CD14-positive monocyte (primary cell): ENCODE results near the gene ZNF800. TPM values are rescaled to one million over a fixed set of nuclear protein-coding genes. Genes with fewer than 3 reads are reported as not detected.

ENCODE experiments used
- DNase-seq, 3 donors: peaks; one replicate each; pipeline ENCODE4 v3.0.0-alpha.2; 2011 to 2022
- H2AFZ ChIP-seq: 2 replicates; pipeline ENCODE4 v1.6.0; 2012; ENCODE audit warnings: mild to moderate bottlenecking, low read depth, low read length, inconsistent platforms; ENCODE audit not compliant: insufficient read depth, poor library complexity, severe bottlenecking
- H3K27ac ChIP-seq, 2 donors: 1 replicate in 1 of 2; 2 replicates in 1 of 2; pipeline ENCODE4 v1.5.1; 2012 to 2013; ENCODE audit warnings: low read length in 2 of 2, control low read depth in 1 of 2, inconsistent platforms in 1 of 2, low read depth in 1 of 2, mild to moderate bottlenecking in 1 of 2
- H3K27me3 ChIP-seq, 2 donors: one replicate each; pipeline versions ENCODE4 v1.6.0 to v1.6.1; 2011 to 2013; ENCODE audit warnings: low read length in 2 of 2; ENCODE audit not compliant: control insufficient read depth in 2 of 2, insufficient read depth in 2 of 2
- H3K36me3 ChIP-seq, 2 donors: replicated peaks in 1 of 2; 1 replicate in 1 of 2; 2 replicates in 1 of 2; pipeline versions ENCODE4 v1.5.1 to v1.6.1; 2012 to 2013; ENCODE audit warnings: low read length in 2 of 2, control low read depth in 1 of 2, inconsistent platforms in 1 of 2, mild to moderate bottlenecking in 1 of 2; ENCODE audit not compliant: insufficient read depth in 2 of 2, control insufficient read depth in 1 of 2
- H3K4me1 ChIP-seq, 2 donors: 1 replicate in 1 of 2; 2 replicates in 1 of 2; pipeline versions ENCODE4 v1.5.1 to v1.6.1; 2012 to 2013; ENCODE audit warnings: low read length in 2 of 2, control low read depth in 1 of 2, inconsistent platforms in 1 of 2, mild to moderate bottlenecking in 1 of 2, moderate library complexity in 1 of 2; ENCODE audit not compliant: insufficient read depth in 2 of 2, control insufficient read depth in 1 of 2
- H3K4me2 ChIP-seq: replicated peaks from 2 replicates; pipeline ENCODE3; 2012; ENCODE audit warnings: low read length, moderate library complexity, mild to moderate bottlenecking; ENCODE audit not compliant: poor library complexity, severe bottlenecking; ENCODE audit errors: extremely low read depth
- H3K4me3 ChIP-seq, 3 experiments: fragments of 200-600 bp in 1 of 3; sonication (generic) in 1 of 3; replicated peaks in 1 of 3; 1 replicate in 2 of 3; 2 replicates in 1 of 3; pipeline ENCODE4 v1.5.1; 2011 to 2013; ENCODE audit warnings: low read length in 3 of 3, mild to moderate bottlenecking in 3 of 3, control low read depth in 2 of 3, low read depth in 2 of 3, inconsistent platforms in 1 of 3, moderate library complexity in 1 of 3
- H3K79me2 ChIP-seq: 2 replicates; pipeline ENCODE4 v1.6.0; 2012; ENCODE audit warnings: mild to moderate bottlenecking, control low read depth, inconsistent platforms, low read length, moderate library complexity; ENCODE audit not compliant: insufficient read depth
- H3K9ac ChIP-seq: 2 replicates; pipeline ENCODE4 v1.6.0; 2017; ENCODE audit warnings: low read length, mild to moderate bottlenecking; ENCODE audit not compliant: insufficient read depth, poor library complexity, severe bottlenecking
- H3K9me3 ChIP-seq, 2 donors: replicated peaks in 1 of 2; 1 replicate in 1 of 2; 2 replicates in 1 of 2; pipeline versions ENCODE4 v1.5.1 to v1.6.1; 2012 to 2013; ENCODE audit warnings: low read length in 2 of 2, control low read depth in 1 of 2; ENCODE audit not compliant: control insufficient read depth in 1 of 2, insufficient read depth in 1 of 2
- H4K20me1 ChIP-seq: 2 replicates; pipeline ENCODE4 v1.6.0; 2012; ENCODE audit warnings: mild to moderate bottlenecking, low read length, control low read depth, moderate library complexity; ENCODE audit not compliant: insufficient read depth
- H3K27ac Mint-ChIP-seq, 7 donors: one replicate each; pipeline ENCODE4 v1.8.0; 2020; ENCODE audit warnings: mild to moderate bottlenecking in 7 of 7, mixed read lengths in 7 of 7, moderate library complexity in 6 of 7, inconsistent platforms in 2 of 7
- H3K27me3 Mint-ChIP-seq, 3 donors: one replicate each; pipeline ENCODE4 v1.8.0; 2021 to 2022; ENCODE audit warnings: low read depth in 3 of 3, mild to moderate bottlenecking in 3 of 3, mixed read lengths in 3 of 3, moderate library complexity in 3 of 3, inconsistent platforms in 1 of 3
- H3K36me3 Mint-ChIP-seq, 2 donors: one replicate each; pipeline ENCODE4 v1.8.0; 2020; ENCODE audit warnings: mixed read lengths in 2 of 2, inconsistent platforms in 1 of 2, mild to moderate bottlenecking in 1 of 2
- H3K4me1 Mint-ChIP-seq: one replicate; pipeline ENCODE4 v1.8.0; 2020; ENCODE audit warnings: mild to moderate bottlenecking, mixed read lengths
- H3K4me3 Mint-ChIP-seq, 2 donors: one replicate each; pipeline ENCODE4 v1.8.0; 2020; ENCODE audit warnings: mild to moderate bottlenecking in 2 of 2, mixed read lengths in 2 of 2, moderate library complexity in 1 of 2
- H3K9me3 Mint-ChIP-seq, 7 donors: one replicate each; pipeline ENCODE4 v1.8.0; 2020 to 2022; ENCODE audit warnings: mixed read lengths in 7 of 7, mild to moderate bottlenecking in 6 of 7, moderate library complexity in 6 of 7, inconsistent platforms in 2 of 7
- WGBS: methylation state at CpG from one replicate; pipeline ENCODE4 v1.1.5; 2013; ENCODE audit warnings: missing lambda C conversion rate; ENCODE audit not compliant: insufficient coverage; 5-methylcytosine and 5-hydroxymethylcytosine counted together
- intact Hi-C, 2 donors: fragments of 100-400 bp; cut with micrococcal nuclease; formaldehyde crosslinking; loops; one replicate each; pipeline versions ENCODE4 v1.15.0 to v1.15.1; 2023
- polyA plus RNA-seq, 3 donors: library from polyadenylated mRNA; depleted of rRNA in 1 of 3; unstranded in 2 of 3; stranded (reverse) in 1 of 3; fragments of 300-500 nt in 2 of 3; fragments of >200 nt in 1 of 3; fragmentation: Illumina TruSeq in 2 of 3; gene quantifications; 1 replicate in 2 of 3; 2 replicates in 1 of 3; pipeline ENCODE4 v1.2.3, GENCODE V29; 2012 to 2021
- TF ChIP-seq, protein P1 (sequence below): fragments of 200-600 bp; IDR thresholded peaks from one replicate; pipeline ENCODE4 v1.8.0; 2022; ENCODE audit warnings: antibody characterized with exemption, mild to moderate bottlenecking

Gene ZNF800
- polyA plus RNA-seq, 3 donors, result 11.8 to 19.6 (median 16.2) TPM

DNA sequence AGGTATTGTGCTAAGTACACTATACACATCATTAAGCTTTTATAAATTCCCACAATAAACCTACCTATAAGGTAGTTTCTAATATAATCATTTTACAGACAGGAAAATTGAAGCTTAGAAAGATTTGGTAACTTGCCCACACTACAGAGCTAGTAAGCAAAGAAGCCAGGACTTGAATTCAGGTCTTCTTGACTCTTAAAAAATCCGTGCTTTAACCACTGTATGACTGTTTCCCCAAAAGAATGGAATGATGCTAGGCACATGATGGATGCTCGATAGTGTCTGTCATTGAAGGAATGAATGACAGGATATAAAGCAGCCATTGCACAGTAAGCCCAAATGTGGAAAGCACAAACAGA is 26.6 kb downstream of the ZNF800 start:
- Histone ChIP-seq H3K4me2 (no peak overlapping the region), H3K9me3 (no peaks in the 10 kb centered on the region), H3K4me3 (no peak overlapping the region), H3K27ac (no peak overlapping the region), H2AFZ (no peak overlapping the region), H3K79me2 (peaks cover 8% of the 10 kb centered on the region), H3K36me3 (peaks cover 58 to 98% of the 10 kb centered on the region in 2 donors), H4K20me1 (peaks cover 75% of the 10 kb centered on the region), H3K4me1 (no peaks in the 10 kb centered on the region), H3K9ac (no peak overlapping the region), H3K27me3 (no peaks in the 10 kb centered on the region)
- Mint-ChIP-seq H3K4me1 (no peaks in the 10 kb centered on the region), H3K27me3 (no peaks in the 10 kb centered on the region), H3K4me3 (no peak overlapping the region), H3K9me3 (no peaks in the 10 kb centered on the region), H3K27ac (no peak overlapping the region), H3K36me3 (peaks cover 28 to 42% of the 10 kb centered on the region in 2 donors)
- WGBS, result 100% methylated on average over 1 of the region's 2 CpGs
- TF ChIP-seq, protein P1, sequence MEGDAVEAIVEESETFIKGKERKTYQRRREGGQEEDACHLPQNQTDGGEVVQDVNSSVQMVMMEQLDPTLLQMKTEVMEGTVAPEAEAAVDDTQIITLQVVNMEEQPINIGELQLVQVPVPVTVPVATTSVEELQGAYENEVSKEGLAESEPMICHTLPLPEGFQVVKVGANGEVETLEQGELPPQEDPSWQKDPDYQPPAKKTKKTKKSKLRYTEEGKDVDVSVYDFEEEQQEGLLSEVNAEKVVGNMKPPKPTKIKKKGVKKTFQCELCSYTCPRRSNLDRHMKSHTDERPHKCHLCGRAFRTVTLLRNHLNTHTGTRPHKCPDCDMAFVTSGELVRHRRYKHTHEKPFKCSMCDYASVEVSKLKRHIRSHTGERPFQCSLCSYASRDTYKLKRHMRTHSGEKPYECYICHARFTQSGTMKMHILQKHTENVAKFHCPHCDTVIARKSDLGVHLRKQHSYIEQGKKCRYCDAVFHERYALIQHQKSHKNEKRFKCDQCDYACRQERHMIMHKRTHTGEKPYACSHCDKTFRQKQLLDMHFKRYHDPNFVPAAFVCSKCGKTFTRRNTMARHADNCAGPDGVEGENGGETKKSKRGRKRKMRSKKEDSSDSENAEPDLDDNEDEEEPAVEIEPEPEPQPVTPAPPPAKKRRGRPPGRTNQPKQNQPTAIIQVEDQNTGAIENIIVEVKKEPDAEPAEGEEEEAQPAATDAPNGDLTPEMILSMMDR, result no peak
- intact Hi-C loops, result no loop called here
- no peak for DNase-seq

DNA sequence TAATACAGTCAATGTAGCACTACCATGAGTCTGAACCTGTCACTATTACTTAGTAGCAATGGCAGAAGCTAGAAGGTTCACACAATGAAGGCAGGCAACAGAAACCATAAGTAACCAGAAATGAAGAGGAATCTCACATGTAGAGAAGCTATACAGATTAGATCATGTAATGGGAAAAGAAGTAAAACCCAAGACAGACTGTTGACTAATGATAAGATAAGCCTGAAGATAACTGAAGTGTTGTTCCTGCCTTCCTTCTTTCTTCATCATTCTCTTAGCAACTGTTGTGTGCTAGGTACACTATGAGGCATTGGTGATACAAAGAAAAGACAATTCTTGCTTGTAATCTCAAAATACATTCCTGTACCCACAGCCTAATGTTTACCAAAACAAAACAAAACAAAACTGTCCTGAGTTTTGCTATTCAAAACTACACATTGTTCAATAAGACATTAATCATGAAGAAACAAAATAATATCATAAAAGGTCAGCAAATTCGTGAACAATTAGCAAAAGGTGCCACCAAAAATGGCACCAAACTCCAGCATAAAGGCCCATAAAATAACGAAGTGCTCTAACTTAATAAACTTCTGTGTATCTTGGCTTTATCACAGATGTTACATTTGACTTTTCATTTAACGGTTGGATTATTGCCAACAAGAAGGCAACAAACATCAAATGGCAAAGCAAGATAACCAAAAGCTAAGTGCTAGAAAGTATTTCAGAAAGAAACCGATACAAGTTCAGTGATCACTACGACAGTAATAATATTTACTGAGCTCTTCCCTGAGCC is 27.1 kb downstream of the ZNF800 start:
- Histone ChIP-seq H3K4me3 (no peak overlapping the region), H3K4me2 (no peak overlapping the region), H3K79me2 (peaks cover 8% of the 10 kb centered on the region), H3K27ac (no peak overlapping the region), H3K27me3 (no peaks in the 10 kb centered on the region), H3K4me1 (no peaks in the 10 kb centered on the region), H3K9ac (no peak overlapping the region), H2AFZ (no peak overlapping the region), H3K9me3 (no peaks in the 10 kb centered on the region), H3K36me3 (peaks cover 61 to 99% of the 10 kb centered on the region in 2 donors), H4K20me1 (peaks cover 74% of the 10 kb centered on the region)
- 100% methylated on average over 3 of the region's 5 CpGs for WGBS
- Mint-ChIP-seq H3K4me3 (no peak overlapping the region), H3K27ac (no peak overlapping the region), H3K27me3 (no peaks in the 10 kb centered on the region), H3K9me3 (no peaks in the 10 kb centered on the region), H3K4me1 (no peaks in the 10 kb centered on the region), H3K36me3 (peaks cover 28 to 46% of the 10 kb centered on the region in 2 donors)
- intact Hi-C loops, result no loop called here
- no peak for DNase-seq
- TF ChIP-seq, protein P1, result no peak
